Epithelial cell of esophagus (primary cell): ENCODE results near the gene MINK1.

Experiments used
- DNase-seq: peaks from one replicate; pipeline ENCODE4 v3.0.0; 2010; ENCODE audit warnings: low read depth
- H3K4me3 ChIP-seq: 2 replicates; pipeline ENCODE4 v1.5.1; 2011; ENCODE audit warnings: mild to moderate bottlenecking, low read length, control low read depth
- CTCF ChIP-seq: IDR thresholded peaks from 2 replicates; pipeline ENCODE4 v1.5.1; 2011; ENCODE audit warnings: low read depth, mild to moderate bottlenecking, low read length, control low read depth, inconsistent platforms; ENCODE audit not compliant: insufficient read depth; ENCODE audit errors: missing control alignments

Gene MINK1

GRCh38 chr17:4928881-4929280, 95.7 kb downstream of the MINK1 start:
- no peak for TF ChIP-seq CTCF
- no peak overlapping the region for H3K4me3 ChIP-seq
- no peak for DNase-seq

- no peak for TF ChIP-seq CTCF
- no peak within 1 kb of the TSS for H3K4me3 ChIP-seq
- DNase-seq = no peak
Observed at GRCh38 chr17:4931963-4932362, 98.8 kb downstream of the MINK1 start, which contains the start of gene GP1BA. GP1BA (plus strand) TSS chr17:4932277; CDS start chr17:4932605, 328 bp downstream.

GRCh38 chr17:4932756-4933155, 99.6 kb downstream of the MINK1 start:
- no peak overlapping the region for H3K4me3 ChIP-seq
- TF ChIP-seq CTCF = no peak
- no peak for DNase-seq

- TF ChIP-seq CTCF = no peak
- DNase-seq = no peak
- H3K4me3 ChIP-seq = no peak overlapping the region
Observed at GRCh38 chr17:4933646-4934045, 100.5 kb downstream of the MINK1 start.

GRCh38 chr17:4934173-4934979, 101.2 kb downstream of the MINK1 start:
- peak; percentile 49 for DNase-seq
- H3K4me3 ChIP-seq = no peak overlapping the region
- peak; percentile 21 for TF ChIP-seq CTCF

- TF ChIP-seq CTCF = no peak
- no peak overlapping the region for H3K4me3 ChIP-seq
Observed at GRCh38 chr17:4935650-4936049, 102.5 kb downstream of the MINK1 start.

GRCh38 chr17:4936436-4936835, 103.3 kb downstream of the MINK1 start:
- H3K4me3 ChIP-seq = no peak overlapping the region
- TF ChIP-seq CTCF = no peak
- DNase-seq = no peak

More at GRCh38 chr17:4935650-4936049, 102.5 kb downstream of the MINK1 start:
- no peak for DNase-seq
